Stimulated activated CD8-positive, alpha-beta memory T cell treated with anti-CD3 and anti-CD28 coated beads, Interleukin-7, amount 100 ng/mL, for 4 hours (primary cell): ENCODE data around the gene UGGT1.

Experiments
- DNase-seq, 2 donors: peaks; one replicate each; pipeline ENCODE4 v3.0.0-alpha.2; 2020; ENCODE audit warnings: low read depth in 2 of 2

The UGGT1 gene

GRCh38 chr2:128105072-128105471, 14.1 kb downstream of the UGGT1 start:
- no peak for DNase-seq

GRCh38 chr2:128108166-128108565, 17.2 kb downstream of the UGGT1 start:
- DNase-seq: no peak

- DNase-seq: no peak
Observed at GRCh38 chr2:128109243-128109642, 18.2 kb downstream of the UGGT1 start.

- no peak for DNase-seq
Observed at GRCh38 chr2:128115921-128116623, 25.1 kb downstream of the UGGT1 start.

GRCh38 chr2:128134573-128134972, 43.6 kb downstream of the UGGT1 start:
- no peak for DNase-seq

GRCh38 chr2:128137094-128137616, 46.2 kb downstream of the UGGT1 start:
- DNase-seq: no peak

- no peak for DNase-seq
Observed at GRCh38 chr2:128139624-128140023, 48.6 kb downstream of the UGGT1 start.

GRCh38 chr2:128145651-128146050, 54.7 kb downstream of the UGGT1 start:
- no peak for DNase-seq

GRCh38 chr2:128153786-128154185, 62.8 kb downstream of the UGGT1 start:
- no peak for DNase-seq

GRCh38 chr2:128154225-128154624, 63.2 kb downstream of the UGGT1 start:
- DNase-seq: no peak

GRCh38 chr2:128155970-128156369, 65.0 kb downstream of the UGGT1 start:
- no peak for DNase-seq

- DNase-seq: no peak
Observed at GRCh38 chr2:128156812-128157211, 65.8 kb downstream of the UGGT1 start.

GRCh38 chr2:128157644-128158043, 66.6 kb downstream of the UGGT1 start:
- DNase-seq: no peak

GRCh38 chr2:128158176-128158575, 67.2 kb downstream of the UGGT1 start:
- no peak for DNase-seq

GRCh38 chr2:128159437-128159836, 68.4 kb downstream of the UGGT1 start:
- no peak for DNase-seq

GRCh38 chr2:128160616-128161275, 69.7 kb downstream of the UGGT1 start:
- no peak for DNase-seq

- no peak for DNase-seq
Observed at GRCh38 chr2:128162266-128162665, 71.3 kb downstream of the UGGT1 start.

GRCh38 chr2:128164311-128164710, 73.3 kb downstream of the UGGT1 start:
- no peak for DNase-seq

- DNase-seq: no peak
Observed at GRCh38 chr2:128166746-128167353, 75.8 kb downstream of the UGGT1 start.

- no peak for DNase-seq
Observed at GRCh38 chr2:128169094-128169493, 78.1 kb downstream of the UGGT1 start.

- DNase-seq: no peak
Observed at GRCh38 chr2:128169497-128169896, 78.5 kb downstream of the UGGT1 start.

GRCh38 chr2:128169933-128170709, 79.1 kb downstream of the UGGT1 start:
- no peak for DNase-seq
